HepG2 (cell line): ENCODE data around the gene NSG2. TPM values are rescaled to one million over a fixed set of nuclear protein-coding genes. Genes with fewer than 3 reads are reported as not detected.

ENCODE experiments used
- DMAP1 ChIP-seq: IDR thresholded peaks from 2 replicates; pipeline ENCODE4 v1.6.1; 2016
- ELK4 ChIP-seq: sonication (generic); formaldehyde crosslinking; IDR thresholded peaks from 2 replicates; pipeline ENCODE4 v1.9.0; 2021; ENCODE audit warnings: missing genetic modification reagents, borderline replicate concordance
- EZH2 ChIP-seq: conservative IDR thresholded peaks from 2 replicates; pipeline ENCODE4 v1.6.1; 2012; ENCODE audit warnings: mild to moderate bottlenecking, low read depth, low read length, moderate library complexity
- HHEX ChIP-seq: IDR thresholded peaks from 2 replicates; pipeline ENCODE4 v1.6.1; 2016; ENCODE audit warnings: control low read depth
- HMGA1 ChIP-seq: sonication (generic); formaldehyde crosslinking; conservative IDR thresholded peaks from 2 replicates; pipeline ENCODE4 v1.4.0; 2020; ENCODE audit warnings: missing genetic modification reagents
- POLR2AphosphoS2 ChIP-seq: IDR thresholded peaks from 2 replicates; pipeline ENCODE4 v1.6.1; 2011; ENCODE audit warnings: low read depth, low read length, improper control_type of control experiment
- PRDM4 ChIP-seq: sonication (generic); formaldehyde crosslinking; IDR thresholded peaks from 2 replicates; pipeline ENCODE4 v1.9.0; 2021; ENCODE audit warnings: missing genetic modification reagents, borderline replicate concordance
- RERE ChIP-seq: IDR thresholded peaks from 2 replicates; pipeline ENCODE4 v1.6.1; 2016; ENCODE audit warnings: low read depth, missing genetic modification reagents, missing compliant biosample characterization
- SETDB1 ChIP-seq: sonication (generic); formaldehyde crosslinking; IDR thresholded peaks from 2 replicates; pipeline ENCODE4 v1.5.1; 2020; ENCODE audit warnings: missing genetic modification reagents, mild to moderate bottlenecking, borderline replicate concordance
- SP2 ChIP-seq: sonication (generic); formaldehyde crosslinking; IDR thresholded peaks from 2 replicates; pipeline ENCODE4 v1.5.1; 2020; ENCODE audit warnings: mild to moderate bottlenecking, missing genetic modification reagents
- THRA ChIP-seq: sonication (generic); formaldehyde crosslinking; IDR thresholded peaks from 2 replicates; pipeline ENCODE4 v1.4.0; 2020; ENCODE audit warnings: missing genetic modification reagents, borderline replicate concordance
- ZFY ChIP-seq: sonication (generic); formaldehyde crosslinking; IDR thresholded peaks from 2 replicates; pipeline ENCODE4 v1.4.0; 2020; ENCODE audit warnings: missing genetic modification reagents
- ZNF180 ChIP-seq: sonication (generic); formaldehyde crosslinking; IDR thresholded peaks from 2 replicates; pipeline ENCODE4 v1.4.0; 2020; ENCODE audit warnings: low read depth, missing genetic modification reagents, borderline replicate concordance
- ZNF24 ChIP-seq: fragments of 450-650 bp; IDR thresholded peaks from 2 replicates; pipeline ENCODE4 v1.6.1; 2017; ENCODE audit warnings: antibody characterized with exemption, mild to moderate bottlenecking
- ZNF282 ChIP-seq: fragments of 450-650 bp; IDR thresholded peaks from 2 replicates; pipeline ENCODE4 v1.6.1; 2018; ENCODE audit not compliant: partially characterized antibody
- ZNF414 ChIP-seq: sonication (generic); formaldehyde crosslinking; IDR thresholded peaks from 2 replicates; pipeline ENCODE4 v1.5.0; 2020; ENCODE audit warnings: missing genetic modification reagents
- ZNF446 ChIP-seq: sonication (generic); formaldehyde crosslinking; IDR thresholded peaks from 2 replicates; pipeline ENCODE4 v1.5.0; 2020; ENCODE audit warnings: mild to moderate bottlenecking, missing genetic modification reagents
- ZNF484 ChIP-seq: sonication (generic); formaldehyde crosslinking; IDR thresholded peaks from 2 replicates; pipeline ENCODE4 v1.5.1; 2020; ENCODE audit warnings: mild to moderate bottlenecking, low read depth, missing genetic modification reagents, borderline replicate concordance
- ZNF530 ChIP-seq: sonication (generic); formaldehyde crosslinking; IDR thresholded peaks from 2 replicates; pipeline ENCODE4 v1.5.0; 2020; ENCODE audit warnings: low read depth, mild to moderate bottlenecking, missing genetic modification reagents
- ZNF567 ChIP-seq: sonication (generic); formaldehyde crosslinking; IDR thresholded peaks from 2 replicates; pipeline ENCODE4 v1.8.1; 2023; ENCODE audit warnings: mild to moderate bottlenecking, missing genetic modification reagents, borderline replicate concordance
- polyA plus RNA-seq, 8 experiments: library from polyadenylated mRNA; depleted of rRNA in 3 of 8; stranded (reverse) in 7 of 8; unstranded in 1 of 8; fragments of >200 nt; fragmentation: Illumina TruSeq in 4 of 8; extraction: Trizol in 4 of 8; gene quantifications; 2 replicates each; pipeline versions ENCODE4 v1.2.1 to v1.2.3, GENCODE V29; 2011 to 2016; ENCODE audit warnings: low read depth in 4 of 8, missing spikeins in 1 of 8, mixed read lengths in 1 of 8; ENCODE audit not compliant: insufficient read depth in 1 of 8
- total RNA-seq, 5 experiments: library from RNA; depleted of rRNA; stranded (reverse); fragments of >200 nt; fragmentation: Illumina TruSeq; extraction: Trizol; gene quantifications; 2 replicates each; pipeline ENCODE4 v1.2.3, GENCODE V29; 2016; ENCODE audit warnings: low read depth in 1 of 5

NSG2 gene
- total and polyA plus RNA-seq, 2 of the 13 experiments (the other 11 are each of a cell fraction or from before 2014, with no cell fraction given): 0.21 TPM; not detected in 1

- TF ChIP-seq THRA (0 out of 2 replicates have a peak, but pooled peaks have one; percentile 32), ZNF24 (no peak), RERE (CRISPR knock-in tag) (no peak; the same call in 1 of the 2 replicates), ELK4 (CRISPR knock-in tag) (no peak), PRDM4 (CRISPR knock-in tag) (no peak), ZNF567 (CRISPR knock-in tag) (no peak), ZNF530 (no peak), ZNF446 (CRISPR knock-in tag) (no peak), SETDB1 (CRISPR knock-in tag) (no peak), HMGA1 (CRISPR knock-in tag) (no peak), SP2 (CRISPR knock-in tag) (no peak), DMAP1 (CRISPR knock-in tag) (no peak), ZNF414 (CRISPR knock-in tag) (no peak), EZH2 (no peak), ZNF282 (no peak), ZNF484 (CRISPR knock-in tag) (no peak), ZFY (no peak), ZNF180 (CRISPR knock-in tag) (no peak), HHEX (CRISPR knock-in tag) (no peak), POLR2AphosphoS2 (no peak)
These were observed at the start of gene NSG2 (continued) for GRCh38 chr5:174045470-174046025.
